Heart left ventricle (tissue), 16 donors: Measurements from ENCODE around the gene SIN3A. TPM values are rescaled to one million over a fixed set of nuclear protein-coding genes. Genes with fewer than 3 reads are reported as not detected.

Experiments used
- ATAC-seq, 4 donors: fragments of 200-7000 bp; cut with Tn5 transposase; one replicate each; pipeline ENCODE4 v1.9.1; 2020 to 2022; ENCODE audit warnings: moderate library complexity in 4 of 4, mild to moderate bottlenecking in 3 of 4, moderate number of reproducible peaks in 1 of 4
- DNase-seq, 5 donors: peaks; one replicate each; pipeline ENCODE4 v3.0.0-alpha.2; 2020
- H3K27ac ChIP-seq, 12 donors: fragments of 200-600 bp; sonication (generic) in 4 of 12; one replicate each; pipeline versions ENCODE4 v1.5.0 to v1.8.0; 2016 to 2022; ENCODE audit warnings: mild to moderate bottlenecking in 2 of 12
- H3K27me3 ChIP-seq, 9 donors: fragments of 200-600 bp; sonication (generic) in 2 of 9; one replicate each; pipeline versions ENCODE4 v1.5.1 to v1.8.0; 2016 to 2022; ENCODE audit warnings: mild to moderate bottlenecking in 3 of 9
- H3K36me3 ChIP-seq, 9 donors: fragments of 200-600 bp; sonication (generic) in 2 of 9; one replicate each; pipeline versions ENCODE4 v1.5.0 to v1.8.0; 2018 to 2022; ENCODE audit warnings: mild to moderate bottlenecking in 2 of 9
- H3K4me1 ChIP-seq, 12 donors: fragments of 200-600 bp; sonication (generic) in 4 of 12; one replicate each; pipeline versions ENCODE4 v1.5.0 to v1.8.0; 2016 to 2022; ENCODE audit warnings: mild to moderate bottlenecking in 3 of 12
- H3K4me3 ChIP-seq, 12 donors: fragments of 200-600 bp; sonication (generic) in 4 of 12; one replicate each; pipeline versions ENCODE4 v1.5.0 to v1.8.0; 2017 to 2022; ENCODE audit warnings: mild to moderate bottlenecking in 9 of 12, moderate library complexity in 4 of 12
- H3K9me3 ChIP-seq, 12 donors: fragments of 200-600 bp; sonication (generic) in 4 of 12; one replicate each; pipeline versions ENCODE4 v1.5.0 to v1.8.0; 2016 to 2022; ENCODE audit warnings: mild to moderate bottlenecking in 1 of 12
- POLR2A ChIP-seq, 2 donors: fragments of 450-650 bp; IDR thresholded peaks; one replicate each; pipeline ENCODE4 v1.6.1; 2017; ENCODE audit warnings: antibody characterized with exemption in 2 of 2, mild to moderate bottlenecking in 2 of 2, moderate library complexity in 2 of 2
- WGBS, 4 donors: extraction: QIAGEN DNeasy Blood & Tissue Kit in 2 of 4; methylation state at CpG; one replicate each; pipeline versions ENCODE4 v1.1.5 to v1.1.7; 2013 to 2018; 5-methylcytosine and 5-hydroxymethylcytosine counted together
- intact Hi-C, 10 donors: fragments of 100-400 bp; cut with DNase I; formaldehyde crosslinking; loops; one replicate each; pipeline versions ENCODE4 v1.11.1 to v1.14.2; 2022
- polyA plus RNA-seq, 2 donors: library from polyadenylated mRNA; stranded (reverse); fragments of 200-250 nt; gene quantifications; one replicate each; pipeline ENCODE4 v1.2.3, GENCODE V29; 2013
- total RNA-seq, 9 donors: library from RNA; depleted of rRNA in 2 of 9; stranded (reverse); fragments of >200 nt in 2 of 9; fragmentation: NEBNext Ultra II Directional in 3 of 9; extraction: Animal tissue kit (Norgen Biotek cat#: 25700) in 3 of 9; gene quantifications; one replicate each; pipeline versions ENCODE4 v1.1.0 to v1.2.4, GENCODE V29; 2016 to 2023
- TF ChIP-seq, protein P1 (sequence below), 12 donors: fragments of 200-600 bp; sonication (generic) in 4 of 12; IDR thresholded peaks; one replicate each; pipeline versions ENCODE4 v1.5.0 to v1.8.0; 2018 to 2022; ENCODE audit warnings: antibody characterized with exemption in 12 of 12, mild to moderate bottlenecking in 5 of 12
- donor health status: ischemic (EF 13 %, LVEDD 7.1; RV severe dilation, severe dysfunction).
- donor health status: healthy with polysubstance abuse.
- donor health status: DM: no; HTN: yes; CAD: no.
- donor health status: DM: no; HTN: no; CAD: no.
- donor health status: ischemic (EF 25% LVEDD 6.9; RV normal size, moderate dysfunction).
- donor health status: ischemic (EF 25% LVEDD 5.7; RV mildly dilated, moderate dysfunction).
- donor health status: healthy.
- donor health status: DM: yes; HTN: yes; CAD: no.
- donor health status: ischemic (EF 35%, LVEDD 5.7; RV mildly dilated, moderate dysfunction).
- donor health status: nonischemic (EF 11% LVEDD 7.7; RV severe dilation, severe dysfunction).
- donor health status: DM: yes; HTN: yes; CAD: no.
- donor health status: PGD.
- donor health status: ischemic (EF 29% LVEDD 5.4; RV normal size, mild dysfunction).
- donor health status: nonischemic (EF 23%, LVEDD 6.1; RV moderate dilation, normal function).

SIN3A gene
- total and polyA plus RNA-seq, 11 donors, result 5.6 to 43.5 (median 31.3) TPM

DNA sequence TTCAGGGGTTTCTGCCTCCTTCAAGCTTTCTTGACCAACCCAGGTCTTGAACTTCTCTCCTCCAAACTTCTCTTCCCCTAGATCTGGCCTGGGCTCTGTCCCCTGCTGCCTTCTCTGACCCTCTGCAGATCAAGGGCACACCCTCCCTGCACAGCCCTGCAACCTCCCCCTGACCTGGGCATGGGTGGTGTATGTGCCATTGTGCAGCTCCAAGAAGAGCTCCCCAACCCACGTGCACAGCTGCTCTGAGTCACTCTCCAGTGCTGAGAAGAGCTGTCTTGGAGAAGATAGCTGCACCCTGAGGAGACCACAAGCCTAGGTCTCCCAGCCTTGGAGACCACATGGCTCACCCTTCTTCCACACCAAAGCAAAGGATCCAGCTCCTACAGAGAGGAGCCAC lies 91.1 kb downstream of the SIN3A start:
- TF ChIP-seq POLR2A (IDR thresholded peaks at IDR 0.05), result no peak
- TF ChIP-seq, protein P1, sequence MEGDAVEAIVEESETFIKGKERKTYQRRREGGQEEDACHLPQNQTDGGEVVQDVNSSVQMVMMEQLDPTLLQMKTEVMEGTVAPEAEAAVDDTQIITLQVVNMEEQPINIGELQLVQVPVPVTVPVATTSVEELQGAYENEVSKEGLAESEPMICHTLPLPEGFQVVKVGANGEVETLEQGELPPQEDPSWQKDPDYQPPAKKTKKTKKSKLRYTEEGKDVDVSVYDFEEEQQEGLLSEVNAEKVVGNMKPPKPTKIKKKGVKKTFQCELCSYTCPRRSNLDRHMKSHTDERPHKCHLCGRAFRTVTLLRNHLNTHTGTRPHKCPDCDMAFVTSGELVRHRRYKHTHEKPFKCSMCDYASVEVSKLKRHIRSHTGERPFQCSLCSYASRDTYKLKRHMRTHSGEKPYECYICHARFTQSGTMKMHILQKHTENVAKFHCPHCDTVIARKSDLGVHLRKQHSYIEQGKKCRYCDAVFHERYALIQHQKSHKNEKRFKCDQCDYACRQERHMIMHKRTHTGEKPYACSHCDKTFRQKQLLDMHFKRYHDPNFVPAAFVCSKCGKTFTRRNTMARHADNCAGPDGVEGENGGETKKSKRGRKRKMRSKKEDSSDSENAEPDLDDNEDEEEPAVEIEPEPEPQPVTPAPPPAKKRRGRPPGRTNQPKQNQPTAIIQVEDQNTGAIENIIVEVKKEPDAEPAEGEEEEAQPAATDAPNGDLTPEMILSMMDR (IDR thresholded peaks at IDR 0.05), result no peak
- intact Hi-C loops, result loop anchor here in 6 of 10 donors (10.0 kb wide), 3 partner anchors 284 to 324 kb away; partner anchors contain the start of genes IMP3 (in 1 of the 6) and SNX33 (in 1 of the 6)
- DNase-seq (no peak), ATAC-seq (no peak)
- Histone ChIP-seq H3K4me3 (no peak overlapping the region), H3K36me3 (peaks cover 0 to 99% (median 92%) of the 10 kb centered on the region in 9 donors), H3K9me3 (no peaks in the 10 kb centered on the region), H3K4me1 (no peaks in the 10 kb centered on the region), H3K27ac (no peak overlapping the region), H3K27me3 (no peaks in the 10 kb centered on the region)
- 17 to 91% (median 80%) methylated on average over 1 of the region's 1 CpG for WGBS, 4 donors

DNA sequence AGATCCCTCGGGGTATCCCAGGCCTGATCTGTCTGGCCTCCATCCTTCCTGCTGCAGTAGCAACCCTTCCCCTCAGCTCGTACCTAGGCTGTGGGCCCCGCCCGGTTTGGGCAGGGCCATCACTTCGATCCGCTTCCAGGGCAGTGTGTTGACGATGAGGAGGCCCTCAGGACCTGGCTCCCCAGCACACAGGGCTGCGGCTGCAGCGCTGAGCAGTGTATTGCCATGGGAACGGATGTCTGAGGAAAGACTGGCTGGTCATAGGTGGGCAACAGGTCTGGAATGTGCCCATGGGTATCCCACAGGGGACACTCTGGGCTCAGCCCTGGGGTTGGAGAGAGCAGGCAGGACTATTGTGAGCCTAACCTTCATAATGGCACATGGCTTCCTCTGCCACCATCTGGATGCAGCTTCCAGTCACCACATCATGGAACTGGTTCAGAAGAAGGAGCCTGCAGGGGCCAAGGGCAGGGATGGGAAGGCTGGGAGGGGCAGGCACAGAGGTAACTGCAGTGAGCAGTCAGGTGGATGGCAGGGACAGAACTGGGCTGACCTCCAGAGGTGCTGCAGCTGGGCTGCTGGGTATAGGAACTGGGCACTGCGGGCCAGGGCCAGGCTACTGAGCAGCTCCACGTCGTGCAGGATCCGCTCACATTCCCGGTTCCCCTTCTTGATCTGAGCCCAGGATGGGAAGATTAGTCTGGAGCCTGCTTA lies 91.8 kb downstream of the SIN3A start:
- no peaks in the 10 kb centered on the region for H3K27me3 ChIP-seq
- TF ChIP-seq, protein P1 (IDR thresholded peaks at IDR 0.05), result no peak
- TF ChIP-seq POLR2A (IDR thresholded peaks at IDR 0.05), result no peak
- peaks cover 0 to 99% (median 89%) of the 10 kb centered on the region in 9 donors for H3K36me3 ChIP-seq
- 87 to 93% (median 89%) methylated on average over 7 to 15 of the region's 15 CpGs for WGBS, 4 donors
- no peak overlapping the region for H3K4me3 ChIP-seq
- no peaks in the 10 kb centered on the region for H3K4me1 ChIP-seq
- no peaks in the 10 kb centered on the region for H3K9me3 ChIP-seq
- intact Hi-C loops, result loop anchor here in 6 of 10 donors (10.0 kb wide), 3 partner anchors 285 to 325 kb away; partner anchors contain the start of genes IMP3 (in 1 of the 6) and SNX33 (in 1 of the 6)
- no peak for DNase-seq
- H3K27ac ChIP-seq, result no peak overlapping the region
- ATAC-seq, result no peak

DNA sequence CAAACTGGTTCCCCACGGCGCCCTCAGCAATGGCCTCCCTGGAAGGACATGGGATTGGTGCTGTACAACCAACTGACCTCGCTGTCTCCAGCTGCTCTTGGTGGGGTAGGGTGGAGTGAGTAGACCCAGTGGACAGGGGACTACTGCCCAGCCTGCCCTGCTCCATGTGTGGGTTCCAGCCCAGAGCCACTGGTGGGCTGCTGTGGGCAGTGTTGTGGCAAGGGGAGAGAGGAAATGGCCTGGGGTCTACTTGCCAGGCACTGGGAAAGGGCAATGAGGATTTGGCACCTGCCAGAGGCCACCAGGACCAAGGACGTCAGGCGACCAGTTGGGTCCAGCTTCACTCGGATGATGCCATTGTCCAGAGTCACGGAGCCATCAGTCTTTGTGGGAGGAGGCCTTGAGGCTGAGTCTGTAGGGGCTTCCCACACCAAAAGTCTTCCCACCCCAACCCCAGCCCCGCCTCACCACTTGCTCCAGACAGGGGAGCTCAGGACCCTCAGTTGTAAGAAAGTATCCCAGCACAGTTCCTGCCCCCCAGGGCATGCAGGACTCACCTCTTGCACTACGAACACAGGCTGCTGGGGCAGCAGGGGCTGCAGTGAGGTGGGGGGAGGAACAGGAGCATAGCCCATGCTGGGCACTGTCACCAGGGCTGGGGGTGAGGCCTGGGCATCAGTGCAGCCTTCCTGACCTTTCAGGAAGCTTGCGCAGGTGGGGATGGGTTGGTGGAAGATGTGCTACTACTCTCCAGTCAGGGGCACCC lies 92.5 kb downstream of the SIN3A start:
- peaks cover 0 to 94% (median 83%) of the 10 kb centered on the region in 9 donors for H3K36me3 ChIP-seq
- ATAC-seq (no peak), DNase-seq (no peak)
- H3K9me3 ChIP-seq, result no peaks in the 10 kb centered on the region
- intact Hi-C loops, result no loop called here
- H3K27me3 ChIP-seq, result no peaks in the 10 kb centered on the region
- H3K4me1 ChIP-seq, result no peaks in the 10 kb centered on the region
- TF ChIP-seq, protein P1 (IDR thresholded peaks at IDR 0.05), result no peak
- TF ChIP-seq POLR2A (IDR thresholded peaks at IDR 0.05), result no peak
- 91 to 95% (median 93%) methylated on average over 5 to 10 of the region's 10 CpGs for WGBS, 4 donors
- no peak overlapping the region for H3K27ac ChIP-seq
- no peak overlapping the region for H3K4me3 ChIP-seq
